H9 (cell line): ENCODE measurements around the gene MYRF. TPM values are rescaled to one million over a fixed set of nuclear protein-coding genes. Genes with fewer than 3 reads are reported as not detected.

Source experiments
- DNase-seq: peaks from one replicate; pipeline ENCODE4 v3.0.0-alpha.2; 2017
- H2AFZ ChIP-seq: one replicate; pipeline ENCODE4 v1.6.1; 2013; ENCODE audit warnings: mild to moderate bottlenecking, low read length, control low read depth, moderate library complexity
- H2AK5ac ChIP-seq: 2 replicates; pipeline ENCODE4 v1.6.1; 2013; ENCODE audit warnings: low read length, control low read depth, mixed read lengths; ENCODE audit not compliant: insufficient read length
- H2BK120ac ChIP-seq: one replicate; pipeline ENCODE4 v1.6.1; 2013; ENCODE audit warnings: low read depth, mild to moderate bottlenecking, low read length, control low read depth, inconsistent platforms; ENCODE audit not compliant: poor library complexity, severe bottlenecking
- H2BK12ac ChIP-seq: 2 replicates; pipeline ENCODE4 v1.6.1; 2013; ENCODE audit warnings: low read length, control low read depth, mixed read lengths, low read depth; ENCODE audit not compliant: insufficient read length
- H2BK15ac ChIP-seq: 2 replicates; pipeline ENCODE4 v1.6.1; 2013; ENCODE audit warnings: low read depth, low read length, control low read depth
- H2BK20ac ChIP-seq: one replicate; pipeline ENCODE4 v1.6.1; 2013; ENCODE audit warnings: low read depth, mild to moderate bottlenecking, low read length, control low read depth, inconsistent platforms; ENCODE audit not compliant: poor library complexity, severe bottlenecking
- H2BK5ac ChIP-seq: 2 replicates; pipeline ENCODE4 v1.6.1; 2013; ENCODE audit warnings: low read length, control low read depth, mixed read lengths; ENCODE audit not compliant: insufficient read length
- H3K14ac ChIP-seq: 2 replicates; pipeline ENCODE4 v1.6.1; 2013; ENCODE audit warnings: low read length, control low read depth; ENCODE audit not compliant: insufficient read depth
- H3K18ac ChIP-seq: 2 replicates; pipeline ENCODE4 v1.6.1; 2013; ENCODE audit warnings: low read depth, mild to moderate bottlenecking, mixed read lengths, low read length, control low read depth; ENCODE audit not compliant: insufficient read length
- H3K23ac ChIP-seq: 2 replicates; pipeline ENCODE4 v1.6.1; 2013; ENCODE audit warnings: low read length, control low read depth, mixed read lengths, low read depth; ENCODE audit not compliant: insufficient read length
- H3K23me2 ChIP-seq: 2 replicates; pipeline ENCODE4 v1.6.1; 2013; ENCODE audit warnings: low read depth, mild to moderate bottlenecking, mixed read lengths, low read length, control low read depth; ENCODE audit not compliant: insufficient read length, poor library complexity, severe bottlenecking
- H3K27ac ChIP-seq: 2 replicates; pipeline ENCODE4 v1.5.1; 2013; ENCODE audit warnings: low read length, control low read depth, mixed read lengths, low read depth; ENCODE audit not compliant: insufficient read length
- H3K27me3 ChIP-seq: 2 replicates; pipeline ENCODE4 v1.6.1; 2013; ENCODE audit warnings: low read length, control low read depth, inconsistent platforms; ENCODE audit not compliant: insufficient read depth
- H3K4ac ChIP-seq: 2 replicates; pipeline ENCODE4 v1.6.1; 2013; ENCODE audit warnings: low read depth, mild to moderate bottlenecking, control low read depth, inconsistent platforms, low read length, moderate library complexity
- H3K4me1 ChIP-seq: 2 replicates; pipeline ENCODE4 v1.6.1; 2013; ENCODE audit warnings: low read length, control low read depth, inconsistent platforms; ENCODE audit not compliant: insufficient read depth
- H3K4me2 ChIP-seq: 2 replicates; pipeline ENCODE4 v1.6.1; 2013; ENCODE audit warnings: low read length, control low read depth, mixed read lengths; ENCODE audit not compliant: insufficient read length, insufficient read depth
- H3K56ac ChIP-seq: 2 replicates; pipeline ENCODE4 v1.6.1; 2013; ENCODE audit warnings: low read depth, mild to moderate bottlenecking, mixed read lengths, low read length, control low read depth; ENCODE audit not compliant: insufficient read length
- H3K79me1 ChIP-seq: 2 replicates; pipeline ENCODE4 v1.6.1; 2013; ENCODE audit warnings: low read depth, mild to moderate bottlenecking, moderate library complexity, low read length, control low read depth, inconsistent platforms; ENCODE audit not compliant: insufficient read depth, poor library complexity, severe bottlenecking
- H3K79me2 ChIP-seq: 2 replicates; pipeline ENCODE4 v1.6.1; 2013; ENCODE audit warnings: low read length, control low read depth, inconsistent platforms; ENCODE audit not compliant: insufficient read depth
- H3K9ac ChIP-seq: 2 replicates; pipeline ENCODE4 v1.6.1; 2013; ENCODE audit warnings: low read length, control low read depth, mixed read lengths; ENCODE audit not compliant: insufficient read length; ENCODE audit errors: extremely low read depth
- H3K9me3 ChIP-seq: one replicate; pipeline ENCODE4 v1.6.1; 2013; ENCODE audit warnings: low read depth, low read length, inconsistent platforms; ENCODE audit not compliant: control insufficient read depth
- H3T11ph ChIP-seq: one replicate; pipeline ENCODE4 v1.6.1; 2013; ENCODE audit warnings: mild to moderate bottlenecking, low read length, control low read depth, inconsistent platforms
- H4K20me1 ChIP-seq: one replicate; pipeline ENCODE4 v1.6.1; 2013; ENCODE audit not compliant: control insufficient read depth, insufficient read length, insufficient read depth
- H4K5ac ChIP-seq: 2 replicates; pipeline ENCODE4 v1.6.1; 2013; ENCODE audit warnings: low read depth, mild to moderate bottlenecking, mixed read lengths, low read length, control low read depth; ENCODE audit not compliant: insufficient read length
- H4K8ac ChIP-seq: replicated peaks from 2 replicates; pipeline ENCODE4 v1.6.1; 2013; ENCODE audit warnings: low read length, control low read depth, mixed read lengths, low read depth; ENCODE audit not compliant: insufficient read length
- H4K91ac ChIP-seq: 2 replicates; pipeline ENCODE4 v1.6.1; 2013; ENCODE audit warnings: low read depth, mild to moderate bottlenecking, moderate library complexity, mixed read lengths, low read length, control low read depth; ENCODE audit not compliant: insufficient read length
- H3K27ac Mint-ChIP-seq, 3 experiments: 2 replicates in 2 of 3; 3 replicates in 1 of 3; pipeline ENCODE4 v1.8.0; 2020 to 2021; ENCODE audit warnings: mixed read lengths in 3 of 3, mild to moderate bottlenecking in 1 of 3, moderate library complexity in 1 of 3
- H3K27me3 Mint-ChIP-seq: 2 replicates; pipeline ENCODE4 v1.8.0; 2021; ENCODE audit warnings: low read depth, mild to moderate bottlenecking, moderate library complexity, mixed read lengths
- H3K36me3 Mint-ChIP-seq, 3 experiments: 2 replicates in 2 of 3; 3 replicates in 1 of 3; pipeline ENCODE4 v1.8.0; 2020 to 2021; ENCODE audit warnings: low read depth in 3 of 3, mixed read lengths in 3 of 3; ENCODE audit not compliant: insufficient read depth in 1 of 3
- H3K4me1 Mint-ChIP-seq, 2 experiments: 2 replicates each; pipeline ENCODE4 v1.8.0; 2020; ENCODE audit warnings: mixed read lengths in 2 of 2
- H3K4me3 Mint-ChIP-seq, 2 experiments: 2 replicates in 1 of 2; 3 replicates in 1 of 2; pipeline ENCODE4 v1.8.0; 2020 to 2021; ENCODE audit warnings: mild to moderate bottlenecking in 2 of 2, mixed read lengths in 2 of 2, moderate library complexity in 1 of 2
- H3K9me3 Mint-ChIP-seq, 2 experiments: 2 replicates in 1 of 2; 3 replicates in 1 of 2; pipeline ENCODE4 v1.8.0; 2020; ENCODE audit warnings: mild to moderate bottlenecking in 2 of 2, mixed read lengths in 2 of 2, moderate library complexity in 1 of 2
- WGBS: extraction: QIAGEN DNeasy Blood & Tissue Kit; methylation state at CpG from one replicate; pipeline ENCODE4 v1.1.7; 2013; ENCODE audit warnings: missing lambda C conversion rate, low lambda C conversion rate, mixed read lengths; ENCODE audit not compliant: insufficient read length; ENCODE audit errors: extremely low coverage; 5-methylcytosine and 5-hydroxymethylcytosine counted together
- total RNA-seq: library from RNA; stranded (reverse); gene quantifications from 2 replicates; pipeline ENCODE4 v1.2.1, GENCODE V29; 2021
- TF ChIP-seq, protein P1 (sequence below): fragments of 200-600 bp; sonication (generic); conservative IDR thresholded peaks from 3 replicates; pipeline ENCODE4 v1.8.0; 2021; ENCODE audit warnings: antibody characterized with exemption, mild to moderate bottlenecking

The MYRF gene
- total RNA-seq, 1 experiment from 2014 or later, result 13.9 TPM

DNA sequence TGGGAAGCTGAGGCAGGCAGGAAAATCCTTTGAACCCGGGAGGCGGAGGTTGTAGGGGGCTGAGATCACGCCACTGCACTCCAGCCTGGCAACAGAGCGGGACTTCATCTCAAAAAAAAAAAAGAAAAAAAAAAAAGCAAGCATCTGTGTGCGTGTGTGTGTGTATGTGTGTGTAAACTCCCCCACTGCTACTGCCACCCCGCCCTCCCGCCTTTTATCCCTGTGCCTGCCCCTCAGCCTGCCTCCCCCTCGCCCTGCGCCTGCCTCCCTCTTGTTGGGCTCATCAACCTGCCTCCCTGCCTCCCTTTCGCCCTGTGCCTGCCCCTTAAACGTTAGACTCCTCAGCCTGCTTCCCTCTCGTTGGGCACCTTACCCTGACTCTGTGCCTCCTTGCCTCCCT, 22.0 kb downstream of the MYRF start:
- DNase-seq, result no peak
- no CpG with 5 or more reads among the region's 12 CpGs for WGBS
- Mint-ChIP-seq H3K27ac (peak overlapping the region in 1 of 3 experiments; percentile 12; a peak in 2 of 7 replicates), H3K27me3 (peaks cover 2% of the 10 kb centered on the region; the same call in 1 of the 2 replicates), H3K4me3 (no peak overlapping the region), H3K9me3 (peaks cover 0 to 5% of the 10 kb centered on the region in 2 experiments; a peak in 2 of 5 replicates), H3K4me1 (peaks cover 23 to 34% of the 10 kb centered on the region in 2 experiments), H3K36me3 (peaks cover 3 to 10% (median 7%) of the 10 kb centered on the region in 3 experiments)
- no peaks in the 10 kb centered on the region for H3K4me1 ChIP-seq
- no peak overlapping the region for H3K9ac ChIP-seq
- H3K56ac ChIP-seq, result no peak overlapping the region
- H3K23ac ChIP-seq, result no peak overlapping the region
- H3K4me2 ChIP-seq, result no peak overlapping the region
- H3K4ac ChIP-seq, result no peak overlapping the region
- H2BK12ac ChIP-seq, result no peak overlapping the region
- no peak overlapping the region for H3K27ac ChIP-seq
- H4K20me1 ChIP-seq, result no peaks in the 10 kb centered on the region
- H2BK15ac ChIP-seq, result no peak overlapping the region
- H4K8ac ChIP-seq, result no peak overlapping the region
- H3K18ac ChIP-seq, result no peak overlapping the region
- H3K27me3 ChIP-seq, result no peaks in the 10 kb centered on the region
- no peaks in the 10 kb centered on the region for H3K79me2 ChIP-seq
- no peak overlapping the region for H2BK120ac ChIP-seq
- TF ChIP-seq, protein P1, sequence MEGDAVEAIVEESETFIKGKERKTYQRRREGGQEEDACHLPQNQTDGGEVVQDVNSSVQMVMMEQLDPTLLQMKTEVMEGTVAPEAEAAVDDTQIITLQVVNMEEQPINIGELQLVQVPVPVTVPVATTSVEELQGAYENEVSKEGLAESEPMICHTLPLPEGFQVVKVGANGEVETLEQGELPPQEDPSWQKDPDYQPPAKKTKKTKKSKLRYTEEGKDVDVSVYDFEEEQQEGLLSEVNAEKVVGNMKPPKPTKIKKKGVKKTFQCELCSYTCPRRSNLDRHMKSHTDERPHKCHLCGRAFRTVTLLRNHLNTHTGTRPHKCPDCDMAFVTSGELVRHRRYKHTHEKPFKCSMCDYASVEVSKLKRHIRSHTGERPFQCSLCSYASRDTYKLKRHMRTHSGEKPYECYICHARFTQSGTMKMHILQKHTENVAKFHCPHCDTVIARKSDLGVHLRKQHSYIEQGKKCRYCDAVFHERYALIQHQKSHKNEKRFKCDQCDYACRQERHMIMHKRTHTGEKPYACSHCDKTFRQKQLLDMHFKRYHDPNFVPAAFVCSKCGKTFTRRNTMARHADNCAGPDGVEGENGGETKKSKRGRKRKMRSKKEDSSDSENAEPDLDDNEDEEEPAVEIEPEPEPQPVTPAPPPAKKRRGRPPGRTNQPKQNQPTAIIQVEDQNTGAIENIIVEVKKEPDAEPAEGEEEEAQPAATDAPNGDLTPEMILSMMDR, result no peak
- H3K9me3 ChIP-seq, result no peaks in the 10 kb centered on the region
- no peak overlapping the region for H4K5ac ChIP-seq
- H3K79me1 ChIP-seq, result no peaks in the 10 kb centered on the region
- no peak overlapping the region for H3K14ac ChIP-seq
- no peak overlapping the region for H2BK20ac ChIP-seq
- H3K23me2 ChIP-seq, result no peaks in the 10 kb centered on the region
- no peak overlapping the region for H2BK5ac ChIP-seq
- no peak overlapping the region for H2AFZ ChIP-seq
- H4K91ac ChIP-seq, result no peak overlapping the region
- H2AK5ac ChIP-seq, result no peak overlapping the region
- no peak overlapping the region for H3T11ph ChIP-seq
